WI38 (cell line): ENCODE data around the gene AQP12B.
"Not testable (repeated sequence)": the region's sequence is repeated elsewhere in the genome, so short reads cannot be mapped to it uniquely, and the experiment has no call there.

Source experiments
- H3K4me3 ChIP-seq: 2 replicates; pipeline ENCODE4 v1.5.1; 2011; ENCODE audit warnings: low read depth, mild to moderate bottlenecking, control low read depth, low read length
- CTCF ChIP-seq: IDR thresholded peaks from 2 replicates; pipeline ENCODE4 v1.5.1; 2012; ENCODE audit warnings: low read depth, mild to moderate bottlenecking, control low read depth, low read length

AQP12B gene

DNA sequence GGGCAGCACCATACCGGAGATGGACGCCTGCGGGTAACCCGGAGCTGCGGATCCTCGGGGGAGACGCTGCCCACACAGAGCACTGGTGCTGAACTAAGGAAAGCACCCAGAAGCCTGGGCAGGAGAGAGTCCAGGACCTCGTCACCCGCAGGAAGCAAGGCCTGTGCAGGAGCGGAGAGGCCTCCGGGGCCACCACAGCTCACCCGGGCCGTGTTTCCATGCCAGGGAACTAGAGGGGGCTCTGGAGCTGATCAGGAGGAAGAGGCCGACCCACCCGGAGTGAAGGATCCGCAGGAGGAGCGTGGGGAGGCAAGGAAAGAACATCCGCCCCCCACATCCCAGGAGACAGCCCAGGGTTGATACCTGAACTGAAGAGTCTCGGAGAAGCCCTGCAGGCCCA lies 3.8 kb downstream of the AQP12B start:
- not testable (repeated sequence) for H3K4me3 ChIP-seq

GRCh38 chr2:240678043-240678442 lies 4.6 kb downstream of the AQP12B start:
- H3K4me3 ChIP-seq: not testable (repeated sequence)

DNA sequence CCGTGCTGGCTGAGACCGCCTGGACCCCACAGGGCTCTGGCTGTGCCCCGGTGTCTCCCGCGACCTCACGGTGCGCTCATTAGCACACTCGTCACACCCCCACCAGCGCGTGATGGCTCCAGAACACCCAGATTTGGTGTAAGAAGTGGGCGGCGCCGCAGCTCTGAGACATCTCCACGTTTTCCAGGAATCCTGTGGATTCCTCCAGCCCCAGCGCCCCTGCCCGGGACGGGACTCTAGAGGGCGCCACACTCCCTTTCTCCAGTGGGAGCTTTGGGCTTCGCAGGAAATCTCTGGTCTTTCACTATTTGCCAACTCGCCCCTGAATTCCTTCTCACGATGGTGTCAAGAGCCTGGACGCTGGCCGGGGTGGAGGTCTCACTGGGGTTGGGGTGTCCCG lies 7.3 kb downstream of the AQP12B start:
- H3K4me3 ChIP-seq: not testable (repeated sequence)

DNA sequence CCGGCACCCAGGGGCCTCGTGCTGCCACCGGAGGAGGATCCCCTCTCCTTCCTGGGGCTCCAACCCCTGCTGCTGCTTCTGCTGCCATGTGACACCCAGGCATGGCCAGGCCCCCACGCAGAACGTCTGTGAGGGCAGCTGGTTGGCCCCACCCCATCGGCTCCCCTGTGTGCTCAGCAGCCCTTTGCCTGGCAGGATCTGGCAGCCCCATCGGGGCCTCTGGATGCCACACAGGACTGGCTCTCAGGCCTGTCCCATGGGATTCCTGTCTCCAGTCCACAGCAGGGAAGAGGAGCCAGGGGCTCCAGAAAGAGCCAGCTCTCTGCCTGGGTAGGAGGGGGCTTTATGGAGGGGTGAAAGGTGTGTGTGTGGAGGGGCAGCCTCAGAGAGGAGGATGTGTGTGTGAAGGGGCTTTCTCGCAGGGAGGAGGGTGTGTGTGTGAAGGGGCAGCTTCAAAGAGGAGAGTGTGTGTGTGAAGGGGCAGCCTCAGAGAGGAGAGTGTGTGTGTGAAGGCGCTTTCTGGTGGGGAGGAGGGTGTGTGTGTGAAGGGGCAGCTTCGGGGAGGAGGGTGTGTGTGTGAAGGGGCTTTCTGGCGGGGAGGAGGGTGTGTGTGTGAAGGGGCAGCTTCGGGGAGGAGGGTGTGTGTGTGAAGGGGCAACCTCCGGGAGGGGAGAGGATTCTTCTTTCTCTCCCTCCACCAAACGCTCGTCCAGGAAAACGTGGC lies 8.1 kb downstream of the AQP12B start:
- not testable (repeated sequence) for H3K4me3 ChIP-seq

DNA sequence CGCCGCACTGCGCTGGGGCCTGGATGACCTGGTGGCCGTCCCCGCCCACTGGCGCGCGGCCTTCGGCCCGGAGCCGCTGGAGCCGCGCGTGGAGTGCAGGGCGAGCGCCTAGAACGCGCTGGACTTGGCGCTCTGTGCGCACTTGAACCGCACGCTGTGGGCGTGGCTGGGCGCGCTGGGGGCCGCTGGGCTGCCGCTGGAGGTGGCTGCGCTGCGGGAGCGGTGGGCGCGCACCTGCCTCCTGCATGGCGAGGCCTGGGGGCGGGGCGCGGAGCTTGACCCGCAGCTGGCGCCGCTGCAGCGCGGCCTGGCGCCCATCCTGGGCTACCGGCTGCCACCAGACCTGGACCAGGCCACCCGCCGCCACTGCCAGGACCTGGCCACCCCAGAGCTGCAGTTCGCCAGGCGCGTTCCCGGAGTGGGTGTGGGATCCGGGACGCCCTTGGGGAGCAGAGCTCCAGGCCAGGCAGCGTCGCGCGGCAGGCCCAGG lies 9.9 kb downstream of the AQP12B start:
- H3K4me3 ChIP-seq: no peak overlapping the region
- TF ChIP-seq CTCF: no peak

- no peak for TF ChIP-seq CTCF
- H3K4me3 ChIP-seq: no peak overlapping the region
These were observed 10.5 kb downstream of the AQP12B start for GRCh38 chr2:240672076-240672700.

- H3K4me3 ChIP-seq: no peak overlapping the region
- TF ChIP-seq CTCF: no peak
These were observed 11.7 kb downstream of the AQP12B start for GRCh38 chr2:240670950-240671349.

DNA sequence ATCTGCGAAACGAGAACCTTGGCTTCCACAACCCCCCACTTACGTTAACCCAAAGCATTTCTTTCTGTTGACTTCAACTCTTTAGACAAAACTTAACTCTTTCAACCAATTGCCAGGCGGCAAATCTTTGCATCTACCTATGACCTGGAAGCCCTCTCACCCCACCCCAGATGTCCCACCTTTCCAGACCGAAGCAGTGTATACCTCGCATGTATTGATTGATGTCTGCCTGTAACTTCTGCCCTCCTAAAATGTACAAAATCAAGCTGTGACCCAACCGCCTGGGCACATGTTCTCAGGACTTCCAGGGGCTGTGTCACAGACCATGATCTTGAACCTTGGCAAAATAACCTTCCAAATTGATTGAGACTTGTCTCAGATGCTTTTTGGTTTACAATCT lies 12.3 kb downstream of the AQP12B start:
- TF ChIP-seq CTCF: no peak
- H3K4me3 ChIP-seq: no peak overlapping the region

GRCh38 chr2:240664622-240665021 lies 18.1 kb downstream of the AQP12B start:
- no peak overlapping the region for H3K4me3 ChIP-seq
- TF ChIP-seq CTCF: no peak
